GM19452 (cell line): ENCODE results near the gene GTPBP6.
"Not testable (repeated sequence)": the region's sequence is repeated elsewhere in the genome, so short reads cannot be mapped to it uniquely, and the experiment has no call there.

Experiments
- ATAC-seq: cut with Tn5 transposase; IDR thresholded peaks from one replicate; pipeline ENCODE4 v1.9.1; 2021; ENCODE audit not compliant: unreplicated experiment

Gene GTPBP6

GRCh38 chrX:352181-352580 lies 33.6 kb upstream of the GTPBP6 start:
- no peak for ATAC-seq

GRCh38 chrX:351736-352135 lies 33.1 kb upstream of the GTPBP6 start:
- no peak for ATAC-seq

- not testable (repeated sequence) for ATAC-seq
Observed at GRCh38 chrX:351324-351641, 32.7 kb upstream of the GTPBP6 start.

DNA sequence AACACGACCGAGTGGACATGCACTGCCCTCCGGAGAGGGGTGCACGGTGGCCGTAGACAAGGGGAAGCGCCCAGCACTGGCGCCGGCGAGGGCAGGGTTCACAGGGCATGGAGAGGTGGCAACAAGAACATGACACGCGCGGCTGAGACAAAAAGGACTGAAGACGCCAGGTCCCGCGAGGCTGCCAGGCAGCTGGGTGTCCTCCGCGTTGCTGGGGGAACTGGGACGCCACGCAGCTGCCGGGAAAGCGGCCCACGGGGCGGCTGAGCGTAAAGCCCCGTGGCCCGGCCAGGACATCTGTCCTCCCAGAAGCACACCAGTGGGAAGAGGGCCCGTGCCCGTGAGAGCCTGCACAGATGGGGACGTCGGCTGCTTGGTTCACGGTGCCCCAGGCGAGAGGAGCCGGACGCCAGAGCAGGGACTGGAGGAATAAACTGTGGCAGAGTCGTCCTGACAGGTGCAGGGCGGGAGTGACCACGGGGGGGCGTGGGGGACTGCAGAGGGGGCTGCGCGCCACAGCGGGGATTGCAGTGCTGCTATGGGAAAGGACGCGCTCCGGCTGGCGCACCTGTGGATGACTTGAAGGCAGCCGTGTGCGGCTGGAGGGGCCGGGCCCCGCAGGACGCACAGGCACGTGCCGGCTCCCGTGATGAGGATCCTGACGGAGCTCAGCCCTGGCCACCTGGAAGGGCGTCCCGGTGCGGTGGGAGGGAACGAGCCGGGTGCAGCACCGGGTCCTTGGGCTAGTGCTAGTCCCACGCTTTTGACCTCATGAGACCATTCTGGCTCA lies 32.1 kb upstream of the GTPBP6 start:
- no peak for ATAC-seq

- no peak for ATAC-seq
Observed at GRCh38 chrX:350148-350533, 31.5 kb upstream of the GTPBP6 start.

- no peak for ATAC-seq
Observed at GRCh38 chrX:349702-350101, 31.1 kb upstream of the GTPBP6 start.

GRCh38 chrX:349196-349595 lies 30.6 kb upstream of the GTPBP6 start:
- no peak for ATAC-seq

- ATAC-seq = no peak
Observed at GRCh38 chrX:348461-349117, 30.0 kb upstream of the GTPBP6 start.

DNA sequence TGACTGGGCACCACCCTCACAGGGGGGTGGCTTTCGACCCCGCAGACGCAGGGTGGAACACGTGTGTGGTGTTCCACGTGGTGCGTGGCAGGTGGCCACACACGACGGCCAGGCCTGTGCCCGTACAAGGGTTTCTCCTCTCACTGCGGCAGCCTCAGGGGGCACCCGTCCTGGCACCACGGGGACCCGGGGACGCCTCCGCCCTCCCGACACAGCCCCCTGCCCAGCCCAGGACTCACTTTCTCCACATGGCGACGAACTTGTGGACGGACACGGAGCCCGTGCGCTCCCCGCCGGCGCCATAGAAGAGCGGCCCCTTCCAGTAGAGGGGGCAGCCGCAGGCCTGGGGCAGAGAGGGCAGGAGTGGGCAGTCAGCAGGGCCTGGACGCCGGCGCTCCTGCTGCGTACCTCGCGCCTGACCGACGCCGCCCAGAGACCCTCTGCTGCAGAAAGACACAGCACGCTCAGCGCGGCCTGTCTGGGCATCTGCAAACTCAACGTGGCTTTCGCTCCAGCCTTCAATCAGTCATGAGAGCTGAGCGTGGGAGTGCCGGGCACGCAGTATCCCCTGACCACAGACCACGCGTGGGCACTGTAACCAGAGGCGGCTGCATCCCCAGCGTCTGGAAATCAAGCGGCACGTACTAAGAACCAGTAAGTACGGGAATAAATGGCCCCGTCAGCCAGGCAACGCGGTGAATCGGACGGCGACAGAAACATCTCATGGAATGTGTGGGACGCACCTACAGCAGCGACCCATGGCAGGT lies 28.9 kb upstream of the GTPBP6 start:
- ATAC-seq = no peak

GRCh38 chrX:346034-346813 lies 27.6 kb upstream of the GTPBP6 start:
- ATAC-seq = no peak

DNA sequence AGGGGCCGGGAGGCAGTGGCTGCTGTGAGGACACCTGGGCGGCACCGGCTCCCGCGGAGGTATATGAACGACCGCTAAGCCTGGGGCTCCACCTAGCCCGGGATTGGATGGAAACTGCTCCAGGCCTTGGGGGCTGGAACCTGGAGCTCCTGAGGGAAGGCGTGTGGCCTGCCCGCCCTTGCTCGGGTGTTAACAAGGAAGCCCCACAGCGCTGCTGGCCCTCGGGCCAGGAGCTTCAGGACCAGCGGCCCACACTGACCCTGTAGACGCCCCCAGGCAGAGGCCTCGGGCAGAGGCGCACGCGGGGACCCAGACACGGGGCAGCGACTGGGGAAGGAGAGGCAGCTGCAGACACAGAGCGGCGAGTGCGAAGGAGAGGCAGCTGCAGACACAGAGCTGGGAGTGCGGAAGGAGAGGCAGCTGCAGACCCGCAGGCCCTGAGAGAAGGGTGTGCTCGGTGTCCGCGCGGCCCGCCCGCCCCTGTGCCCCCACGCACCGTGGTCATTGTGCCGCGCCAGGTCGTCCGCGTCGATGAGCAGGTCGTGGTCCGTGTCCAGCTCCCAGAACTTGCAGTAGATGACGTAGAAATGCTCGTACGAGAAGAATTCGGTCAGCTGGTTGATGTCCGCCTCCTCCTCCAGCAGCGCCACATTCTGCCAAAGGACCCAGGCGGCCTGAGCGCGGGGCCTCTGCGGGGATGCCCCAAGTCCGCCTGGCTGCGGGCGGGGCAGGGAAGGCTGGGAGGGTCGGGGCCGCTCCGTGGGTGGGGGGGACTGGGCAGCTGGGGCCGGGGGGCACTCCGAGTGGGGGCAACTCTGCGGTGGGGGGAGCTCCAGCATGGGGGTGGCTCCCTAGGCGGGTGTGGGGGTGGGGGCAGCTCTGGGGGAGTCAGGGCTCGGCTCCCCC lies 26.7 kb upstream of the GTPBP6 start:
- ATAC-seq = no peak

- ATAC-seq = no peak
Observed at GRCh38 chrX:344371-344901, 25.8 kb upstream of the GTPBP6 start.

DNA sequence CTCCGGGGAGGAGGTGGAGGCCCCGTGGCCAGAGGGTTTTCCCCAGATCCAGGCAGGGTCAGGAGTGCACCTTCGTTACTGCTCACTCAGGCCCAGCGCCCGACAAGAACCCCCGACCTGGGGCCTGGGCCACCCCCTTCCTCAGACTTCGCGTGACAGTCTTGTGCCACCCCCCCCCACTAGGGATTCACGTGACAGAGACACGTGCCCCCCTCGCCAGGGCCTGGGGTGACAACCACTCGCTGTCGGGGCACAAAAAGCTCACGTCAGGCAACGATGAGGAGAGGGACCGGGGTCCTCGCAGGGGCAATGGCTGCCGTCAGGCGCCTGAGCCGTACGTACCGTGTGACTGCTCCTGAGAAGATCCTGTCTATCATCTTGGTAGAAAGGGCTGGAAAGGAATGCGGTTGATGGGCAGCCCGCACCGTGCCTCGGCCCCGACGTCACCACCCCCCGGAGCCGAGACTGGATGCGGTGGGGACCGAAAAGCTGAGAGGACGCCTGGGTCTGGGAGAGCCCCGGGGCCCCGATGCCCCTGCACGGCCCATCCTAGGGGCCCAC lies 23.0 kb upstream of the GTPBP6 start:
- ATAC-seq = no peak

DNA sequence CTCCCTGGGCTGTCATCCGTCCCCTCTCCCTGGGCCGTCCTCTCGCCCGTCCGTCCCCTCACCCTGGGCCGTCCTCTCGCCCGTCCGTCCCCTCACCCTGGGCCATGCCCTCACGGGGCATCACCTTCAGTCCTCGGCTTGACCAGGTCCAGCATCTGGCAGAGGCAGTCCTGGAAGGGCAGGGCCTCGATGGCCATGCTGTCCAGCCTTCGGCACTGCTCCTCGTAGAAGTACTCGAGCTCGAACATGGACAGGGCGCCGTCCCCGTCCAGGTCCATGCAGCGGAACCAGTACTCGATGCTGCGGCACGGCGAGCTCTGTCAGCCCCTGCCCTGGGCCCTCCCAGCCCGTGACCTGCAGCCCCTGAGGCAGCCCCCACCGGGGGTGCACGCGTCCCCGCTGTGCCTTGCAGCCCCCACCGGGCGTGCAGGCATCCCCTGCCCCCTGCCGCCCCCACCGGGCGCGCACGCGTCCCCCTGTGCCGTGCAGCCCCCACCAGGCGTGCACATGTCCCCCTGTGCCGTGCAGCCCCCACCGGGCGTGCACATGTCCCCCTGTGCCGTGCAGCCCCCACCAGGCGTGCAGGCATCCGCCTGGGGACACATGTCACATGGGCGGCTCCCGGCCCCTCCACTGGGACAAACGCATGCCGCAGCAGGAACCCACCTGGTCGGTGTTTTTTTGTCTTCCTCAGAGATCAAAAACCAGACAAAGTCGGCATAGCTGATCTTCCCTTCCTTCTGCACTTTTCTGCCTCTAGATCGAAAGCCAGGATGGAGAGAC lies 22.2 kb upstream of the GTPBP6 start:
- ATAC-seq = no peak

- ATAC-seq = no peak
Observed at GRCh38 chrX:340121-340520, 21.5 kb upstream of the GTPBP6 start.

DNA sequence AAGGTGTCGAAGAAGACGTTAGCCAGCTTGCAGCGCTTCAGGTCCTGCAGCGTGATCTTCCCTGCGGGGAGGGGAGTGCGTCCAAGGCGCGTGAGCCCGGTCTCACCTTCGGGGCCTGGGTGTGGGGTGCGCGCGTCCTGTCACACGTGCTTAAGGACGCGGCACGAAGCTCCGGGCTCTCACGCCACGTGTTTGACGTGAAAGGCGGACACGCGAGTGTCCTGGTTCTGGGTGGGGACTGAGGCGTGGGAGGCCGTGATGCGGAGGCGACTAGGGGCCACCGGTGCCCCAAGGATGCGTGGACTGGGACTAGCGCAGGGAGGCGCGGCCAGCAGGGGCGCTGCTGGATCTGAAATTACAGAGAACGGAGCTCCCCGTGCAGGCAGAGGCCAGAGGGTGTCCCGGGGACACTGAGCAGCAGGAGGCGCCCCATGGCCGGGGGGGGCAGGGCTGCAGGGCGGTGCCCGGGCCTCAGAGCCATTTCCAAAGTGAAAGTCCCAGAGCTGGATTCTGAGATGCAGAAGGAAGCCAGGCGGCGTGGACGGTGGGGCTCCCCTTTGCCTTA lies 20.3 kb upstream of the GTPBP6 start:
- ATAC-seq = no peak

- no peak for ATAC-seq
Observed at GRCh38 chrX:338281-338835, 19.8 kb upstream of the GTPBP6 start.

- ATAC-seq = no peak
Observed at GRCh38 chrX:337331-337831, 18.8 kb upstream of the GTPBP6 start.
